HuH-7.5 (cell line): Measurements from ENCODE around the gene SLX1B.
"Not testable (repeated sequence)": the region's sequence is repeated elsewhere in the genome, so short reads cannot be mapped to it uniquely, and the experiment has no call there.

ENCODE experiments used
- DNase-seq: peaks from one replicate; pipeline ENCODE4 v3.0.0; 2011; ENCODE audit warnings: low spot score

Gene SLX1B

GRCh38 chr16:29454269-29454668, at the start of gene SLX1B, which contains the start of gene BOLA2:
Gene SLX1B (plus strand): TSS chr16:29454533.
Gene BOLA2 (minus strand): TSS chr16:29454351. CDS start chr16:29454253, 98 bp downstream.
- DNase-seq, result not testable (repeated sequence)

- DNase-seq, result not testable (repeated sequence)
Measured at GRCh38 chr16:29405249-29405648, 49.1 kb upstream of the SLX1B start.

DNA sequence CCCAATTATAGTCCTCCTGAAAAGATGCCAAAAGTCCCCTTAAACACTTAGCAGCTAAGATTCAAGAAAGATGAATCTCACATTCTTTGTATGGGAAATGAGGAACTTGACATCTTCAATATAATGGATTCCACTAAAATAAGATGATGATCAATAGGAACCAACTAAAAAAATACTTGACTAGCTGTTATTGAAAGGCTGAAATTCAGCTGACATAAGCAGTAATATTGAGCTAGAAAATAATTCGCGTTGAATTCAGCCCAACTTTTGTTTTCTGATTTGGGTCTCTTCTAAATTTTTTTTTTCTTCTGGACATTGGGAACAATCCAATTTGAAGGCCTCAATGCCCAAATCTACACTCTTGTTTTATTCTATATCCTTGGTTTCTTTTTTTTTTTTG, 30.7 kb upstream of the SLX1B start:
- DNase-seq, result not testable (repeated sequence)

- not testable (repeated sequence) for DNase-seq
Measured at GRCh38 chr16:29425390-29425789, 28.9 kb upstream of the SLX1B start.

- not testable (repeated sequence) for DNase-seq
Measured at GRCh38 chr16:29453754-29454153, 579 bp upstream of the SLX1B start.

DNA sequence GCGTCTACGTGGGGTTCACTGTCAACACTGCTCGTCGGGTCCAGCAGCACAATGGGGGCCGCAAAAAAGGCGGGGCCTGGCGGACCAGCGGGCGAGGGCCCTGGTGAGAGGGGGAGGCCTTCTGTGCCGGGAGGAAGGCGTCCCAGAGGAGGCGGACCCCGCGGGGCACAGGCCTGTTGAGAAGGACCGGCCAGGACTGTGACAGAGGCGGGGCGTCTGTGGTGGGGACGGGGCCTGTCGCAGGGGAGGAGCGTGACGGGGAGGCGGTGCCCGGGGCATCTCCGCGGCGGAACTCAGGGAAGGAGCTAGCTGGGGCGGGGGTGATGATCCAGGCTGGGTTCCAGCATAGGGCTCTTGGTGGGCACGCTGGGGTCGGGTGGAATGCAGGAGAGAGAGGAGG, 495 bp downstream of the SLX1B start:
- DNase-seq, result not testable (repeated sequence)

GRCh38 chr16:29457660-29458059, 3.3 kb downstream of the SLX1B start:
- not testable (repeated sequence) for DNase-seq

DNA sequence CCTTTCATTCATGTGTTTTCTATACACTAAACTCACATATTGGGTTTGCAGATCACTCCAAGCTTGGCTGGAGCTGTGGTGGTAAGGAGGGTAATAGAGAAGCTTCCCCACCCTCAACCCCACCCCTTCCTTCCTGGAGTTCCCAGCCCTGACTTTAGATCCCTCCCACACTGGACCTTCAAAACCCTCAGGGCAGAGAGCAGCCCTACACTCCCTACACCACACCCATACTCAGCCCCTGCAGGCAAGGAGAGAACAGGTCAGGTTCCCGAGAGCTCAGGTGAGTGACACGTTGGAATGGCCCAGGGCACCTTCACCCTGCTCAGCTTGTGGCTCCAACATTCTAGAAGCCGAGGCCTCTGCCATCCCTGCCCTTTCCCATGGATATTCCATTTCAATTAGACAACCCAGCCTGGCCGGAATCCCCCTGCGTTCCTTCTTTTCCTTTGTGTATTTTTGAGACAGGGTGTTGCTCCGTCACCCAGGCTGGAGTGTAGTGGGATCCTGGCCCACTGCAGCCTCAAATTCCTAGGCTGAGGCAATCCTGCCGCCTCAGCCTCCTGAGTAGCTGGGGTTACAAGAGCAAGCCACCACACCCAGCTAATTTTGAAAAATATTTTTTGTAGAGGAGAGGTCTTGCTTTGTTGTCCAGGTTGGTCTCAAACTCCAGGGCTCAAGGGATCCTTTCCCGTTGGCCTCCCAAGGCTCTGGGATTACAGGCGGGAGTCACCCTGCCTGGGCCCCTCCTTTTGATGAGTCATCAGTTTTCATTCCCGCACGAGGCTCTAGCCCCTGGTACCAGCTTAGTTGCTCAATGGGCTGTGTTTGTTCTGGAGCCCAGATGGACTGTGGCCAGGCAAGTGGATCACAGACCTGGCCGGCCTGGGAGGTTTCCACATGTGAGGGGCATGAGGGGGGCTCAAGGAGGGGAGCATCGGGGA, 5.6 kb downstream of the SLX1B start, which contains the start of gene SULT1A4:
Gene SULT1A4 (plus strand): TSS at position 208 of the 941 bp plus-strand sequence. CDS start 1,473 bp downstream, outside the sequence.
- DNase-seq, result not testable (repeated sequence)

DNA sequence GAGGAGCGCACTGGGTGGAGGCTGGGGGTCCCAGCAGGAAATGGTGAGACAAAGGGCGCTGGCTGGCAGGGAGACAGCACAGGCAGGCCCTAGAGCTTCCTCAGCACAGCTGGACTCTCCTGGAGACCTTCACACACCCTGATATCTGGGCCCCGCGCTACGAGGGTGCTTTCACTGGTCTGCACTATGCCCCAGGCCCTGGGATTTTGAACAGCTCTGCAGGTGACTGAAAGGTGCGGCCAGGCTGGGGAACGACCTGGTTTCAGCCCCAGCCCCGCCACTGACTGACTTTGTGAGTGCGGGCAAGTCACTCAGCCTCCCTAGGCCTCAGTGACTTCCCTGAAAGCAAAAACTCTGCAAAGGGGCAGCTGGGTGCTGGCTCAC, 6.3 kb downstream of the SLX1B start:
- DNase-seq, result not testable (repeated sequence)

- not testable (repeated sequence) for DNase-seq
Measured at GRCh38 chr16:29465985-29466824, 11.9 kb downstream of the SLX1B start.

DNA sequence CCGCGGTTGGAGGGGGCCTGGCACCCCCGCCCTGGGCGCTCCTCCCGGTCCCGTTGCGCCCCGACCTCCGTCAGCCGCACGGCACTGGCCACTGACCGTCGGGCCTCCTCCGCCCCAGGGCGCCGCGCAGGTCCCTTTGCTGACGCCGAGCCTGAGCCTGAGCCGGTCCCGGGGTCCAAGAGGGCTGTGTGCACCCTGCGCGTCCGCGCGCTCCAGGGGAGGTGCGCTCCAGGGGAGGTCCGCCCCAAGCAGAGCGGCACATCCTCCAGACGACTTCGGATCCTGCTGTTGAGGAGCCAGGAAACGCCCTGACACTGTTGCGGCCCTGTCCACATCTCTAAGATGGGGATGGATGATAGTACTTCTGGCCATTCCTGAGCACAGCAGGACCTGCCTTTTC, 12.6 kb downstream of the SLX1B start:
- not testable (repeated sequence) for DNase-seq

- not testable (repeated sequence) for DNase-seq
Measured at GRCh38 chr16:29467654-29468366, 13.5 kb downstream of the SLX1B start.

DNA sequence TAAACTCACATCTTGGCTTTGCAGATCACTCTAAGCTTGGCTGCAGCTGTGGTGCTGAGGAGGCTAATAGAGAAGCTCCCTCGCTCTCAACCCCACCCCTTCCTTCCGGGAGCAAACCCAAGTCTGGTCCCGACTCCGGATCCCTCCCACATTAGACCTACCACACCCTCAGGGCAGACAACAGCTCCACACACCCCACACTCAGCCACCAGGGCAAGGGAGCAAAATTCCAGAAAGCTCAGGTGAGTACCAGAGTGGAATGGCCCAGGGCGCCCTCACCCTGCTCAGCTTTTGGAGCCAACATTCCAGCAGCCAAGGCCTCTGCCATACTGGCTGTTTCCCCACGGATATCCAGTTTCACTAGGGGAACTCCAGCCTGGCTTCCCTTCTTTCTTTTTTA, 15.3 kb downstream of the SLX1B start:
- not testable (repeated sequence) for DNase-seq

- not testable (repeated sequence) for DNase-seq
Measured at GRCh38 chr16:29472065-29472464, 17.7 kb downstream of the SLX1B start.

DNA sequence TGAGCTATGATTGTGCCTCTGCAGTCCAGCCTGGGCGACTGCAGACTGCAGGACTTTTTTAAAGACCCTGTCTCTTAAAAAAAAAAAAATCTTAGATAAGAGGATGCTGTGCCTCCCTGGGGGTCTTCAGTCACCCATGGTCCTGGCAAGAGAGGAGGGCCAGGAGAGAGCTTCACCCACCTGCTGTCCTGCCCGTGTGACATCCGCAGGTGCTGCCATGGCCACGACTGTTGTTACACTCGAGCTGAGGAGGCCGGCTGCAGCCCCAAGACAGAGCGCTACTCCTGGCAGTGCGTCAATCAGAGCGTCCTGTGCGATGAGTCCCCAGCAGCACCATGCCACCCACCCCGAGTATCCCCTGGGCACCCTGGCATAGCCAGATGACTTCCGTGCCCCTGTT, 27.9 kb downstream of the SLX1B start:
- not testable (repeated sequence) for DNase-seq

DNA sequence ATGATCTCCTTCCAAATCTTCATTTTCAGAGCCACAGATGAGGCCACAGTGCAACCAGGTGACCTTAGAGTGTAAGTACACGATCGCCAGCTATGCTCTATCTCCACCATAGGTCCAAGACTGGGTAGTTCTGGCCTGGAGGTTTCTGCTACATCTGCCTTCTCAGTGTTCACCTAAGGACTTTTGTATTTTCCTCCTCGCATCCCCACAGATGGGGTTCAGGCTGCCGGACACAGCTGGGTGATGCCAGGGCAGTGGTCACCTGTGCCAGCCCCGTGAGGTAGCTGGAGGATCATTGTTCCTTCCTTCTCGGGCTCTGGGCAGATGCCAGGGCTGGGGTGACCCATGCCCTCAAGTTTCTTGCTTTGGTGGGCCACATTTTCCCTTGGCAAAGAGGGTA, 52.0 kb downstream of the SLX1B start, which contains the start of gene NPIPB12:
Gene NPIPB12 (minus strand): TSS at position 101 of the 400 bp plus-strand sequence.
- DNase-seq, result not testable (repeated sequence)
